H1 (cell line): Measurements from ENCODE around the gene NTMT1.

ENCODE experiments used
- CTCF ChIP-seq, 3 experiments: IDR thresholded peaks; 1 replicate in 2 of 3; 2 replicates in 1 of 3; pipeline versions ENCODE4 v1.5.1 to v1.6.1; 2011; ENCODE audit warnings: low read length in 3 of 3, mild to moderate bottlenecking in 3 of 3, inconsistent platforms in 2 of 3, low read depth in 1 of 3, moderate library complexity in 1 of 3; ENCODE audit not compliant: insufficient read depth in 1 of 3; ENCODE audit errors: control extremely low read depth in 1 of 3
- EP300 ChIP-seq, 2 experiments: IDR thresholded peaks; 1 replicate in 1 of 2; 2 replicates in 1 of 2; pipeline ENCODE4 v1.6.1; 2011 to 2012; ENCODE audit warnings: low read depth in 2 of 2, low read length in 2 of 2, mild to moderate bottlenecking in 2 of 2, borderline replicate concordance in 1 of 2, inconsistent platforms in 1 of 2, moderate library complexity in 1 of 2
- MAX ChIP-seq: IDR thresholded peaks from 2 replicates; pipeline ENCODE4 v1.6.1; 2012; ENCODE audit warnings: inconsistent platforms
- POLR2A ChIP-seq, 2 experiments: IDR thresholded peaks; 1 replicate in 1 of 2; 2 replicates in 1 of 2; pipeline ENCODE4 v1.6.1; 2011; ENCODE audit warnings: low read depth in 2 of 2, low read length in 2 of 2, mild to moderate bottlenecking in 2 of 2; ENCODE audit errors: control extremely low read depth in 1 of 2

- no peak for TF ChIP-seq EP300 (IDR thresholded peaks at IDR 0.05; ENCODE audit: borderline replicate concordance in 1 of 2, low read depth in 2 of 2, low read length in 2 of 2)
- no peak for TF ChIP-seq CTCF (IDR thresholded peaks at IDR 0.05; ENCODE audit: control extremely low read depth in 1 of 3, insufficient read depth in 1 of 3, low read depth in 1 of 3, low read length in 3 of 3)
- no peak for TF ChIP-seq MAX
- no peak for TF ChIP-seq POLR2A (IDR thresholded peaks at IDR 0.05; ENCODE audit: control extremely low read depth in 1 of 2, low read depth in 2 of 2, low read length in 2 of 2)
These were observed 38.9 kb downstream of the NTMT1 start for GRCh38 chr9:129664746-129665388.
